GM23338 (cell line): ENCODE data around the gene C1R. TPM values are rescaled to one million over a fixed set of nuclear protein-coding genes. Genes with fewer than 3 reads are reported as not detected.

Source experiments
- ATAC-seq: fragments of 200-7000 bp; cut with Tn5 transposase; 3 replicates; pipeline ENCODE4 v1.9.1; 2020
- DNase-seq: peaks from one replicate; pipeline ENCODE4 v3.0.0-alpha.2; 2015; ENCODE audit warnings: low spot score
- H2AFZ ChIP-seq: fragments of 200-600 bp; sonication (generic); 2 replicates; pipeline ENCODE4 v1.8.0; 2016; ENCODE audit warnings: antibody characterized with exemption, mild to moderate bottlenecking, moderate library complexity
- H3F3A ChIP-seq: fragments of 200-600 bp; sonication (generic); replicated peaks from 2 replicates; pipeline ENCODE4 v1.8.0; 2017; ENCODE audit warnings: antibody characterized with exemption, mixed run types, low read depth
- H3K27ac ChIP-seq: fragments of 200-600 bp; sonication (generic); 2 replicates; pipeline ENCODE4 v1.6.1; 2016; ENCODE audit warnings: low read depth
- H3K27me3 ChIP-seq: fragments of 200-600 bp; sonication (generic); 2 replicates; pipeline ENCODE4 v1.8.0; 2016; ENCODE audit warnings: mild to moderate bottlenecking, mixed run types, moderate library complexity; ENCODE audit not compliant: insufficient read depth
- H3K36me3 ChIP-seq: fragments of 200-600 bp; sonication (generic); 2 replicates; pipeline ENCODE4 v1.8.0; 2016; ENCODE audit warnings: mild to moderate bottlenecking; ENCODE audit not compliant: insufficient read depth
- H3K4me1 ChIP-seq: fragments of 200-600 bp; sonication (generic); 2 replicates; pipeline ENCODE4 v1.8.0; 2016; ENCODE audit warnings: mild to moderate bottlenecking, moderate library complexity; ENCODE audit not compliant: insufficient read depth
- H3K4me2 ChIP-seq: fragments of 200-600 bp; sonication (generic); 2 replicates; pipeline ENCODE4 v1.7.1; 2017; ENCODE audit warnings: mixed run types
- H3K4me3 ChIP-seq: fragments of 200-600 bp; sonication (generic); 2 replicates; pipeline ENCODE4 v1.6.1; 2016; ENCODE audit warnings: mixed run types
- H3K79me2 ChIP-seq: fragments of 200-600 bp; sonication (generic); replicated peaks from 2 replicates; pipeline ENCODE4 v1.8.0; 2017; ENCODE audit warnings: mild to moderate bottlenecking; ENCODE audit not compliant: insufficient read depth
- H3K9me2 ChIP-seq: fragments of 200-600 bp; sonication (generic); 2 replicates; pipeline ENCODE4 v1.8.0; 2017; ENCODE audit not compliant: insufficient read depth
- H4K20me1 ChIP-seq: fragments of 200-600 bp; sonication (generic); replicated peaks from 2 replicates; pipeline ENCODE4 v1.8.0; 2017; ENCODE audit warnings: mild to moderate bottlenecking; ENCODE audit not compliant: insufficient read depth
- H3K27ac Mint-ChIP-seq: 2 replicates; pipeline ENCODE4 v1.8.0; 2020; ENCODE audit warnings: inconsistent platforms, mild to moderate bottlenecking, moderate library complexity, mixed read lengths
- H3K27me3 Mint-ChIP-seq: 3 replicates; pipeline ENCODE4 v1.8.0; 2022; ENCODE audit warnings: low read depth, mild to moderate bottlenecking, moderate library complexity, mixed read lengths, inconsistent platforms; ENCODE audit not compliant: insufficient read depth, poor library complexity
- H3K36me3 Mint-ChIP-seq: 3 replicates; pipeline ENCODE4 v1.8.0; 2021; ENCODE audit warnings: low read depth, mild to moderate bottlenecking, inconsistent platforms, moderate library complexity, mixed read lengths
- H3K4me1 Mint-ChIP-seq: 3 replicates; pipeline ENCODE4 v1.8.0; 2020; ENCODE audit warnings: mild to moderate bottlenecking, inconsistent platforms, mixed read lengths
- H3K4me3 Mint-ChIP-seq: 3 replicates; pipeline ENCODE4 v1.8.0; 2021; ENCODE audit warnings: moderate library complexity, mild to moderate bottlenecking, inconsistent platforms, mixed read lengths
- H3K9me3 Mint-ChIP-seq: 3 replicates; pipeline ENCODE4 v1.8.0; 2020; ENCODE audit warnings: moderate library complexity, mild to moderate bottlenecking, inconsistent platforms, mixed read lengths
- CREB1 ChIP-seq: fragments of 250-450 bp; sonication (Bioruptor Pico); IDR thresholded peaks from 2 replicates; pipeline ENCODE4 v1.5.0; 2020; ENCODE audit warnings: low read depth, mild to moderate bottlenecking, moderate library complexity
- CTCF ChIP-seq, 2 experiments: fragments of 200-600 bp in 1 of 2; sonication (generic) in 1 of 2; conservative IDR thresholded peaks; 2 replicates each; pipeline versions ENCODE4 v1.5.1 to v1.6.1; 2016 to 2017; ENCODE audit warnings: antibody characterized with exemption in 2 of 2, low read depth in 2 of 2, mild to moderate bottlenecking in 2 of 2, moderate library complexity in 1 of 2
- ETS1 ChIP-seq: IDR thresholded peaks from 2 replicates; pipeline ENCODE4 v1.6.1; 2016; ENCODE audit warnings: antibody characterized with exemption
- EZH2 ChIP-seq: fragments of 200-600 bp; sonication (generic); IDR thresholded peaks from one replicate; pipeline ENCODE4 v1.8.0; 2017; ENCODE audit warnings: antibody characterized with exemption, mild to moderate bottlenecking, low read depth; ENCODE audit not compliant: unreplicated experiment
- EZH2phosphoT487 ChIP-seq: fragments of 200-600 bp; sonication (generic); IDR thresholded peaks from one replicate; pipeline ENCODE4 v1.8.1; 2018; ENCODE audit warnings: antibody characterized with exemption; ENCODE audit not compliant: unreplicated experiment
- JUNB ChIP-seq: IDR thresholded peaks from one replicate; pipeline ENCODE4 v1.6.1; 2016; ENCODE audit warnings: antibody characterized with exemption; ENCODE audit not compliant: unreplicated experiment
- NANOG ChIP-seq: IDR thresholded peaks from 2 replicates; pipeline ENCODE4 v1.6.1; 2016; ENCODE audit warnings: antibody characterized with exemption, borderline replicate concordance
- POLR2AphosphoS5 ChIP-seq: IDR thresholded peaks from 2 replicates; pipeline ENCODE4 v1.6.1; 2016; ENCODE audit warnings: antibody characterized with exemption, low read depth
- REST ChIP-seq: IDR thresholded peaks from one replicate; pipeline ENCODE4 v1.6.1; 2018; ENCODE audit warnings: antibody characterized with exemption; ENCODE audit not compliant: unreplicated experiment
- ZNF114 ChIP-seq: fragments of 250-450 bp; sonication (Bioruptor Pico); IDR thresholded peaks from 2 replicates; pipeline ENCODE4 v1.5.0; 2020; ENCODE audit warnings: mild to moderate bottlenecking, moderate library complexity
- ZNF331 ChIP-seq: fragments of 250-450 bp; sonication (Bioruptor Pico); IDR thresholded peaks from 2 replicates; pipeline ENCODE4 v1.5.0; 2020; ENCODE audit warnings: low read depth, mild to moderate bottlenecking, moderate library complexity
- polyA plus RNA-seq: library from polyadenylated mRNA; unstranded; fragments of >200 nt; fragmentation: Nextera tagmentation; extraction: Ambion mirVana; gene quantifications from 2 replicates; pipeline ENCODE4 v1.2.1, GENCODE V29; 2016
- total RNA-seq: library from RNA; depleted of rRNA; stranded (reverse); fragments of >200 nt; shearing (Covaris generic); gene quantifications from 2 replicates; pipeline ENCODE4 v1.2.3, GENCODE V29; 2014
- TF ChIP-seq, protein P1 (sequence below): fragments of 250-450 bp; sonication (Bioruptor Pico); IDR thresholded peaks from 2 replicates; pipeline ENCODE4 v1.5.0; 2020; ENCODE audit warnings: mild to moderate bottlenecking, moderate library complexity

The C1R gene
- total and polyA plus RNA-seq, 2 experiments from 2014 or later, result 6.4 to 8.8 TPM

DNA sequence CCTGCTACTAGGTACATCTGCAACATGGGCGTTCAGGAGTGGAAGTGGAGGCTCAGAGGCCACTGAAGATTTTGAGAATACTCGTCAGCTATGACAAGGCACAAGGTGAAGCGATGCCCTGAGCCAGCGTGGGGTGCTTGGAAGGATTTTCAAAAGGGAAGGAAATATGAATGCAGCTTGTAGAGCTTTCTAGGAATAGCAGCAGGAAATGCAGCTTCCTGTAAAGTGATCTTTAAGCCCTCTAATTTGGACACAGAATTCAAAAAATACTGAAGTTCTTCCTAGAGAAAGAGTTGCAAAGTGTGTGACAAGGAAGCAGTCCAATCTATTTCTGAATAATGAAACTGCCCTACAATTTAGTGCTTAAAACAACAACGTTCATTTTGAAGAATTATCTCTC, 44.9 kb downstream of the C1R start:
- Mint-ChIP-seq H3K27ac (no peak overlapping the region), H3K27me3 (peaks cover 2% of the 10 kb centered on the region), H3K36me3 (no peaks in the 10 kb centered on the region), H3K4me1 (no peaks in the 10 kb centered on the region), H3K9me3 (no peaks in the 10 kb centered on the region), H3K4me3 (no peak overlapping the region)
- TF ChIP-seq, protein P1, sequence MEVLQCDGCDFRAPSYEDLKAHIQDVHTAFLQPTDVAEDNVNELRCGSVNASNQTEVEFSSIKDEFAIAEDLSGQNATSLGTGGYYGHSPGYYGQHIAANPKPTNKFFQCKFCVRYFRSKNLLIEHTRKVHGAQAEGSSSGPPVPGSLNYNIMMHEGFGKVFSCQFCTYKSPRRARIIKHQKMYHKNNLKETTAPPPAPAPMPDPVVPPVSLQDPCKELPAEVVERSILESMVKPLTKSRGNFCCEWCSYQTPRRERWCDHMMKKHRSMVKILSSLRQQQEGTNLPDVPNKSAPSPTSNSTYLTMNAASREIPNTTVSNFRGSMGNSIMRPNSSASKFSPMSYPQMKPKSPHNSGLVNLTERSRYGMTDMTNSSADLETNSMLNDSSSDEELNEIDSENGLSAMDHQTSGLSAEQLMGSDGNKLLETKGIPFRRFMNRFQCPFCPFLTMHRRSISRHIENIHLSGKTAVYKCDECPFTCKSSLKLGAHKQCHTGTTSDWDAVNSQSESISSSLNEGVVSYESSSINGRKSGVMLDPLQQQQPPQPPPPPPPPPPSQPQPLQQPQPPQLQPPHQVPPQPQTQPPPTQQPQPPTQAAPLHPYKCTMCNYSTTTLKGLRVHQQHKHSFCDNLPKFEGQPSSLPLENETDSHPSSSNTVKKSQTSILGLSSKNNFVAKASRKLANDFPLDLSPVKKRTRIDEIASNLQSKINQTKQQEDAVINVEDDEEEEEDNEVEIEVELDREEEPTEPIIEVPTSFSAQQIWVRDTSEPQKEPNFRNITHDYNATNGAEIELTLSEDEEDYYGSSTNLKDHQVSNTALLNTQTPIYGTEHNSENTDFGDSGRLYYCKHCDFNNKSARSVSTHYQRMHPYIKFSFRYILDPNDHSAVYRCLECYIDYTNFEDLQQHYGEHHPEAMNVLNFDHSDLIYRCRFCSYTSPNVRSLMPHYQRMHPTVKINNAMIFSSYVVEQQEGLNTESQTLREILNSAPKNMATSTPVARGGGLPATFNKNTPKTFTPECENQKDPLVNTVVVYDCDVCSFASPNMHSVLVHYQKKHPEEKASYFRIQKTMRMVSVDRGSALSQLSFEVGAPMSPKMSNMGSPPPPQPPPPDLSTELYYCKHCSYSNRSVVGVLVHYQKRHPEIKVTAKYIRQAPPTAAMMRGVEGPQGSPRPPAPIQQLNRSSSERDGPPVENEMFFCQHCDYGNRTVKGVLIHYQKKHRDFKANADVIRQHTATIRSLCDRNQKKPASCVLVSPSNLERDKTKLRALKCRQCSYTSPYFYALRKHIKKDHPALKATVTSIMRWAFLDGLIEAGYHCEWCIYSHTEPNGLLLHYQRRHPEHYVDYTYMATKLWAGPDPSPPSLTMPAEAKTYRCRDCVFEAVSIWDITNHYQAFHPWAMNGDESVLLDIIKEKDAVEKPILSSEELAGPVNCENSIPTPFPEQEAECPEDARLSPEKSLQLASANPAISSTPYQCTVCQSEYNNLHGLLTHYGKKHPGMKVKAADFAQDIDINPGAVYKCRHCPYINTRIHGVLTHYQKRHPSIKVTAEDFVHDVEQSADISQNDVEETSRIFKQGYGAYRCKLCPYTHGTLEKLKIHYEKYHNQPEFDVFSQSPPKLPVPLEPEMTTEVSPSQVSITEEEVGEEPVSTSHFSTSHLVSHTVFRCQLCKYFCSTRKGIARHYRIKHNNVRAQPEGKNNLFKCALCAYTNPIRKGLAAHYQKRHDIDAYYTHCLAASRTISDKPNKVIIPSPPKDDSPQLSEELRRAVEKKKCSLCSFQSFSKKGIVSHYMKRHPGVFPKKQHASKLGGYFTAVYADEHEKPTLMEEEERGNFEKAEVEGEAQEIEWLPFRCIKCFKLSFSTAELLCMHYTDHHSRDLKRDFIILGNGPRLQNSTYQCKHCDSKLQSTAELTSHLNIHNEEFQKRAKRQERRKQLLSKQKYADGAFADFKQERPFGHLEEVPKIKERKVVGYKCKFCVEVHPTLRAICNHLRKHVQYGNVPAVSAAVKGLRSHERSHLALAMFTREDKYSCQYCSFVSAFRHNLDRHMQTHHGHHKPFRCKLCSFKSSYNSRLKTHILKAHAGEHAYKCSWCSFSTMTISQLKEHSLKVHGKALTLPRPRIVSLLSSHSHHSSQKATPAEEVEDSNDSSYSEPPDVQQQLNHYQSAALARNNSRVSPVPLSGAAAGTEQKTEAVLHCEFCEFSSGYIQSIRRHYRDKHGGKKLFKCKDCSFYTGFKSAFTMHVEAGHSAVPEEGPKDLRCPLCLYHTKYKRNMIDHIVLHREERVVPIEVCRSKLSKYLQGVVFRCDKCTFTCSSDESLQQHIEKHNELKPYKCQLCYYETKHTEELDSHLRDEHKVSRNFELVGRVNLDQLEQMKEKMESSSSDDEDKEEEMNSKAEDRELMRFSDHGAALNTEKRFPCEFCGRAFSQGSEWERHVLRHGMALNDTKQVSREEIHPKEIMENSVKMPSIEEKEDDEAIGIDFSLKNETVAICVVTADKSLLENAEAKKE (CRISPR knock-in tag), result no peak
- no peak for TF ChIP-seq ZNF114
- TF ChIP-seq NANOG, result no peak
- TF ChIP-seq ETS1, result no peak
- no peak for TF ChIP-seq POLR2AphosphoS5
- no peak for TF ChIP-seq EZH2
- no peak for TF ChIP-seq CREB1
- no peak for TF ChIP-seq ZNF331 (CRISPR knock-in tag)
- TF ChIP-seq REST, result no peak
- TF ChIP-seq CTCF (conservative IDR thresholded peaks at IDR 0.05; ENCODE audit: low read depth in 2 of 2), result no peak
- TF ChIP-seq EZH2phosphoT487, result no peak
- no peak for TF ChIP-seq JUNB
- DNase-seq, result no peak
- Histone ChIP-seq H3F3A (no peaks in the 10 kb centered on the region), H3K4me3 (no peak overlapping the region), H3K27ac (no peak overlapping the region), H3K9me2 (no peaks in the 10 kb centered on the region), H4K20me1 (no peaks in the 10 kb centered on the region), H3K79me2 (no peaks in the 10 kb centered on the region), H3K4me1 (no peaks in the 10 kb centered on the region), H2AFZ (no peak overlapping the region), H3K4me2 (no peak overlapping the region), H3K36me3 (no peaks in the 10 kb centered on the region), H3K27me3 (no peaks in the 10 kb centered on the region)
- ATAC-seq, result no peak
